ENCODE measurements around the gene TTBK2. TPM values are rescaled to one million over a fixed set of nuclear protein-coding genes. Genes with fewer than 3 reads are reported as not detected.

The TTBK2 gene
- total RNA-seq, 1 experiment from 2014 or later, result 10.6 TPM

DNA sequence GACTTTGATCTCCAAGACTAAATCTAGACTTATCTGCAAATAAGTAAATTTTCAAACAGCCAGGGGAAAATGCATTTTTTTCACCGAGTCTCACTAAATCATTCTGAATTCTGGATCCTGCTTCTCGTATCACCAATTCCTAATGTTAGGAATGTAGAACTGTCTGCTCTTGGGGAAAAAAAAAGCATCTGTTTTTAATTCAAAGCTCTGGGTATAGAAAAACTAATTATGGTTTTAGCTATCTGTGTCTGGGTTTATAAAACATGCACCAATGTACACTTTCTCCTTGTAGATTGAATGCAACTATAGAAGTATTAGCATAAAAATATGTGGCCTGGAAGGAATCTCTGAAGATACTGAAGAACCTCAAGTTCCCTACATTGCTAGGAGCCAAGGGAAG, 178.9 kb downstream of the TTBK2 start (continued):
- TF ChIP-seq, protein P1, sequence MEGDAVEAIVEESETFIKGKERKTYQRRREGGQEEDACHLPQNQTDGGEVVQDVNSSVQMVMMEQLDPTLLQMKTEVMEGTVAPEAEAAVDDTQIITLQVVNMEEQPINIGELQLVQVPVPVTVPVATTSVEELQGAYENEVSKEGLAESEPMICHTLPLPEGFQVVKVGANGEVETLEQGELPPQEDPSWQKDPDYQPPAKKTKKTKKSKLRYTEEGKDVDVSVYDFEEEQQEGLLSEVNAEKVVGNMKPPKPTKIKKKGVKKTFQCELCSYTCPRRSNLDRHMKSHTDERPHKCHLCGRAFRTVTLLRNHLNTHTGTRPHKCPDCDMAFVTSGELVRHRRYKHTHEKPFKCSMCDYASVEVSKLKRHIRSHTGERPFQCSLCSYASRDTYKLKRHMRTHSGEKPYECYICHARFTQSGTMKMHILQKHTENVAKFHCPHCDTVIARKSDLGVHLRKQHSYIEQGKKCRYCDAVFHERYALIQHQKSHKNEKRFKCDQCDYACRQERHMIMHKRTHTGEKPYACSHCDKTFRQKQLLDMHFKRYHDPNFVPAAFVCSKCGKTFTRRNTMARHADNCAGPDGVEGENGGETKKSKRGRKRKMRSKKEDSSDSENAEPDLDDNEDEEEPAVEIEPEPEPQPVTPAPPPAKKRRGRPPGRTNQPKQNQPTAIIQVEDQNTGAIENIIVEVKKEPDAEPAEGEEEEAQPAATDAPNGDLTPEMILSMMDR (IDR thresholded peaks at IDR 0.05 in 2 of 3, conservative IDR thresholded peaks at IDR 0.05 in 1 of 3; ENCODE audit: borderline replicate concordance in 1 of 3, insufficient read depth in 1 of 3, low read depth in 2 of 3, low read length in 2 of 3), result no peak

DNA sequence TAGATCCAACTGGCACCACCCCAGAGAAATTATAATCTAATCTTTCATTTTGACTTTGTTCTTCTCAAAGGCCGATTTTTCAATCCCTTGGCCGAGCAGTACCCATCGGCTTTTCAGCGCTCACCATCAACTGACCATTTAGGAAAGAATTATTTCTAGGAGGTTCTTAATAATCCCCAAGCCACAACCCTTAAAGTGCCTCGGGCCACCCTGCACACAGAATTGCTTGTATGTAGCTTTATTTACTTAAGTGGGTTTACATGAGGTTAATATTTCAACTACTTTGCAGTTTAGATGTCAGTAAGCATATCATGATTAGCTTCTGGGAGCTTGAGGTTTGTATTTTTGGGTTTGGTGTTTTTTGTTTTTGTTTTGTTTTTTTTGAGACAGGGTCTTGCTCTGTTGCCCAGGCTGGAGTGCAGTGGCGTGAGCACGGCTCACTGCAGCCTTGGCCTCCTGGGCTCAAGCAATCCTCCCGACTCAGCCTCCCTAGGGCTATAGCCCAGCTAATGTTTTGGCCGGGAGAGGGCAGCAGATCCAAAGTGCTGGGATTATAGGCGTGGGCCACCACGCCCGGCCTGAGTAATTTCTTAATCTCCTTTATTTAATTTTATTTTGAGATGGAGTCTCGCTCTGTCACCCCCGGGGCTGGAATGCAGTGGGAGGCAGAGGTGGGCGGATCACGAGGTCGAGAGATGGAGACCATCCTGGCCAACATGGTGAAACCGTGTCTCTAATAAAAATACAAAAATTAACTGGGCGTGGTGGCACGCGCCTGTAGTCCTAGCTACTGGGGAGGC, 182.8 kb downstream of the TTBK2 start:
- no peaks in the 10 kb centered on the region for H3K27me3 ChIP-seq (ENCODE audit: insufficient read depth, low read length)
- TSS peak; percentile 74 for BruUV-seq (replicated peaks)
- peak overlapping the region; percentile 75 for H3K9ac ChIP-seq (ENCODE audit: low read length)
- POLR2A ChIA-PET, result no interaction called here
- TF ChIP-seq EZH2phosphoT487 (IDR thresholded peaks at IDR 0.05; ENCODE audit: borderline replicate concordance) (no peak), CBX3 (IDR thresholded peaks at IDR 0.05; ENCODE audit: low read depth) (peak; percentile 81), SP1 (IDR thresholded peaks at IDR 0.05; ENCODE audit: low read depth) (no peak), RAD21 (IDR thresholded peaks at IDR 0.05; ENCODE audit: low read depth) (peak; percentile 88), POLR2AphosphoS5 (IDR thresholded peaks at IDR 0.05; ENCODE audit: low read depth, low read length) (no peak), JUND (IDR thresholded peaks at IDR 0.05) (no peak)
- TF ChIP-seq, protein P1 (IDR thresholded peaks at IDR 0.05 in 2 of 3, conservative IDR thresholded peaks at IDR 0.05 in 1 of 3; ENCODE audit: borderline replicate concordance in 1 of 3, insufficient read depth in 1 of 3, low read depth in 2 of 3, low read length in 2 of 3), result peak; percentile 68 to 79 (median 70); a peak in 5 of 6 replicates
- H3K4me2 ChIP-seq (ENCODE audit: low read length), result peak overlapping the region; percentile 90
- no peaks in the 10 kb centered on the region for H3K9me2 ChIP-seq (ENCODE audit: insufficient read depth)
- H3K27ac ChIP-seq (ENCODE audit: low read depth, low read length), result peak overlapping the region; percentile 88
- no peaks in the 10 kb centered on the region for H3K9me3 ChIP-seq (ENCODE audit: control insufficient read depth in 1 of 2, insufficient read depth in 1 of 2, low read depth in 1 of 2, low read length in 2 of 2)
- no peaks in the 10 kb centered on the region for H4K20me1 ChIP-seq (ENCODE audit: insufficient read depth)
- peaks cover 12 to 16% of the 10 kb centered on the region in 2 experiments; a peak in 3 of 4 replicates for H3K4me1 ChIP-seq (ENCODE audit: control insufficient read depth in 1 of 2, insufficient read depth in 2 of 2, low read length in 2 of 2)
- intact Hi-C loops (cut with micrococcal nuclease), result loop anchor here (1.0 to 10.0 kb wide), 3 partner anchors 189 to 547 kb away; no protein-coding TSS in a partner anchor
- H2AFZ ChIP-seq (ENCODE audit: low read depth, low read length, poor library complexity, severe bottlenecking), result peak overlapping the region; percentile 94
- H3K79me2 ChIP-seq (ENCODE audit: insufficient read depth, low read length), result peaks cover 7% of the 10 kb centered on the region; the same call in 1 of the 2 replicates
- peak; percentile 36 for DNase-seq (ENCODE audit: low read depth, low spot score)
- H3K4me3 ChIP-seq (replicated peaks in 1 of 2; ENCODE audit: low read depth in 1 of 2, low read length in 2 of 2), result peak overlapping the region; percentile 69 to 85
- ATAC-seq, result peak; percentile 52
- RAD21 ChIA-PET (ENCODE audit: low non-redundant PET in 1 of 2, low total read pairs in 2 of 2, uncharacterized antibody in 2 of 2, unreplicated experiment in 2 of 2), result interaction anchor here in 1 of 2 experiments (0.7 to 1.0 kb wide), 2 partner anchors 39 to 548 kb away, joined by 3 read pairs; no protein-coding TSS in a partner anchor
- H3K36me3 ChIP-seq (ENCODE audit: control insufficient read depth in 1 of 2, insufficient read depth in 2 of 2, low read length in 2 of 2), result peaks cover 13 to 18% of the 10 kb centered on the region in 2 experiments
- CTCF ChIA-PET, result interaction anchor here (0.8 to 4.1 kb wide), 7 partner anchors 15 to 548 kb away, joined by 4 to 38 read pairs (median 6); no protein-coding TSS in a partner anchor
